LNCAP (cell line): ENCODE measurements around the gene C11orf21.

Experiments
- TF ChIP-seq, protein P1 (sequence below): fragments of 450-650 bp; IDR thresholded peaks from 2 replicates; pipeline ENCODE4 v1.5.1; 2017; ENCODE audit warnings: mild to moderate bottlenecking

The C11orf21 gene

DNA sequence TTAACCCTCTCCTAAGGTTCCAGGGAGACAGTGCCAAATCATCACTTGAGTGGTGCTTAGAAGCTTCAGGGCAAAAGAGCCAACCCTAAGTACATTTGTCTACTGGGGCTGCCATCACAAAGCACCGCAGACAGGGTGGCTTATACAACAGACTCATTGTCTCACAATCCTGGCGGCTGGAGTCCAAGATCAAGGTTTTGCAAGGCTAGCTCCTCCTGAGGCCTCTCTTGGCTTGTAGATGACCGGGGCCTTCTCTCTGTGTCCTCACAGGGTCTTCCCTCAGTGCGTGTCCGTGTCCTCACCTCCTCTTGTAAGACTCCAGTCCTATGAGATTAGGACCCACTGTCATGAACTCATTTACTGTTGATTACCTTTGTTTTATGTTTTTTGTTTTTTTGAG, 41.3 kb upstream of the C11orf21 start:
- TF ChIP-seq, protein P1, sequence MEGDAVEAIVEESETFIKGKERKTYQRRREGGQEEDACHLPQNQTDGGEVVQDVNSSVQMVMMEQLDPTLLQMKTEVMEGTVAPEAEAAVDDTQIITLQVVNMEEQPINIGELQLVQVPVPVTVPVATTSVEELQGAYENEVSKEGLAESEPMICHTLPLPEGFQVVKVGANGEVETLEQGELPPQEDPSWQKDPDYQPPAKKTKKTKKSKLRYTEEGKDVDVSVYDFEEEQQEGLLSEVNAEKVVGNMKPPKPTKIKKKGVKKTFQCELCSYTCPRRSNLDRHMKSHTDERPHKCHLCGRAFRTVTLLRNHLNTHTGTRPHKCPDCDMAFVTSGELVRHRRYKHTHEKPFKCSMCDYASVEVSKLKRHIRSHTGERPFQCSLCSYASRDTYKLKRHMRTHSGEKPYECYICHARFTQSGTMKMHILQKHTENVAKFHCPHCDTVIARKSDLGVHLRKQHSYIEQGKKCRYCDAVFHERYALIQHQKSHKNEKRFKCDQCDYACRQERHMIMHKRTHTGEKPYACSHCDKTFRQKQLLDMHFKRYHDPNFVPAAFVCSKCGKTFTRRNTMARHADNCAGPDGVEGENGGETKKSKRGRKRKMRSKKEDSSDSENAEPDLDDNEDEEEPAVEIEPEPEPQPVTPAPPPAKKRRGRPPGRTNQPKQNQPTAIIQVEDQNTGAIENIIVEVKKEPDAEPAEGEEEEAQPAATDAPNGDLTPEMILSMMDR = no peak

DNA sequence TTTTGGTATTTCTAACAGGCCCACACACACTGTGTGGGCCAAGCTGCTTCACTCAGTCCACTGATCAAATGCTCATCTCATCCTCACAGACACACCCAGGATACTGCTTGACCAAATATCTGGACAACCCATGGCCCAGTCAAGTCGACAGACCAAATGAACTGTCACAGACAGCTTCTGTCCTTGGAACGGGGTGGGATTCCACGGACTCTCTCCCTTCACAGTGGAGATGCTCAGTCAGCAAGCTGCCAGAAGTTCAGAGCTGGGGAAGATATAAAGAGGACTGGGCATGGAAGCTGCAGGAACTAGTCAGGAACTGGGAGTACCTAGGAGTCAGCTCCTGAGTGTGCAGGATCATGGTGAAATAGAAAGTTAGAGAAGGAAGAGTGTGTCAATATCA, 40.8 kb upstream of the C11orf21 start:
- TF ChIP-seq, protein P1 = no peak

DNA sequence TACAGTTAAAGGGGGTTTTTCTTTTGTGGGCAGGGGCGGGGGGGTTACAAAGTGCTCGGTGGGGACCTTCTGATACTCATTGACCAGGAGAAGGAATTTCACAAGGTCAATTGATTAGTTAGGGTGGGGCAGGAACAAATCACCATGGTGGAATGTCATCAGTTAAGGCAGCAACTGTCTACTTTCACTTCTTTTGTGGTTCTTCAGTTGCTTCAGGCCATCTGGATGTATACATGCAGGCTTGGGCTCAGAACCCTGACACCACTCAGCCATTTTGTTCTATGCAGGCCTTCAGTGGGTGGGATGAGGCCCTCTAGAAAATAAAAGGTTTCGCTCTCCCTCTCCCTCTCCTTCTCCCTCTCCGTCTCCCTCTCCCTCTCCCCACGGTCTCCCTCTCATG, 29.7 kb upstream of the C11orf21 start:
- TF ChIP-seq, protein P1 = no peak

DNA sequence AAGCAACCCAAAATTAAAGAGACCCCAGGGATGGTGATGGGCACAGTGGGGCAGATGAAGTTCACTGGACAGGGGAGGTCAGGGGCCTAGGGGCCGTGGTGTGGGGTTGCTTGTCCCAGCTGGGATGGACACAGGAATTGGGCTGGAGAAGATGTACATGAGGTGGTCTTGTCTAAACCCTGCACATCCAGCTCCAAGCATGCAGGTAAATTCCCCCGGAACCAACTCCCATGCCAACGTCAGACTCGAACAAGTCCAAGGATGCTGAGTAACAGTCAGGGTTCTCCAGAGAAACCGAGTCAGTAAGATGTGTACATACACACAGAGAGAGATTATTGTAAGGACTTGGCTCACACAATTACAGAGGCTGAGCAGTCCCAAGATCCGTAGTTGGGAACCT, 29.0 kb upstream of the C11orf21 start:
- TF ChIP-seq, protein P1 = no peak

DNA sequence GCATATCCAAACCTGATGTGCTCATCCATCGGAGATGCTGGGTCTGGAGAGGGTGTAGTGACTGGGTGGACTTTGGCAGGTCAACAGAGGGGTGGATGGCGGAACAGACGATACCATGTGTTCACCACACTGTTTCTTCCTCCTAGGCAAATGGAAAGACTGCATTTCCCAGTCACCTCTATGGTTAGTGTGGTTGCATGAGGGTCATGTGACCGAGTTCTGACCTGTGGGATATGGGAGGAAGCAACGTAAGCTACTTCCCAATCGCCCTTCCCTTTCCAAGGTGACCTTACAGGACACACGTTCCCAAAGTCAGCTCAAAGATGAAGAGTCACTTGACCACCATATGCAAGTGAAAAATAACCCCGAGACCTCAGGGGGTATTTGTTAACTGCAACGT, 27.8 kb upstream of the C11orf21 start:
- TF ChIP-seq, protein P1 = no peak

DNA sequence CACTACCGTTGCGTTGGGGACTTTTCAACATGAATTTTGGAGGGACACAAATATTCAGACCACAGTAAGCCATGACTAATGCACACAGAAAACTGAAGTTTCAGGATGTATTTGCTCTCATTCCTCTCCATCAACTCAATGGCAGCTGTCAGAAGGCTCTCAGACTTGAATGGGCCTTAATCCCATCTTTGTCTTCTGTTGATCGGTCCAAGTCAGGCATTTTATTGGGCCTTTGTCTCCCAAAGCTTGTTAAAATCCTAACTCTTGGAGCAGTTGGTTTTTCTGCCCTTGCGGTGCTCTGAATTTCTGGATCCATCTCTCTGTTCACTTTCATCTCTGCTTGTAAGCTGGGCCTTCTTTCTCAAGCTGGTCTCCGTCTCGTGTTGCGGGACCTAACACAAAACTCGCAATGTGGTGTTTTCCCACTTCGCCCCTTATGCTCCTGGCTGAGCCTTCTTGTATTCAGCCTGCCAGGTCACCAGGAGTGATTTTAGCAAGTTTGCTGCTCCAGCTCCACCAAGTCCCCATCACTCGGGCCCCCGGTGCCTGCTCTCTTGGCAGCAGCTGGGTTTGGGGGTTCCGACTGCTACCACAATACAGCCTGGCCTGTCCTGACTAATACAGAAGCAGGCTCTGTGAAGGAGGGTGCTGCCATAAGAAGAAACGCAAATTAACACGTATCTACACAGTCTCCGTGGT, 27.1 kb upstream of the C11orf21 start:
- TF ChIP-seq, protein P1 = no peak

DNA sequence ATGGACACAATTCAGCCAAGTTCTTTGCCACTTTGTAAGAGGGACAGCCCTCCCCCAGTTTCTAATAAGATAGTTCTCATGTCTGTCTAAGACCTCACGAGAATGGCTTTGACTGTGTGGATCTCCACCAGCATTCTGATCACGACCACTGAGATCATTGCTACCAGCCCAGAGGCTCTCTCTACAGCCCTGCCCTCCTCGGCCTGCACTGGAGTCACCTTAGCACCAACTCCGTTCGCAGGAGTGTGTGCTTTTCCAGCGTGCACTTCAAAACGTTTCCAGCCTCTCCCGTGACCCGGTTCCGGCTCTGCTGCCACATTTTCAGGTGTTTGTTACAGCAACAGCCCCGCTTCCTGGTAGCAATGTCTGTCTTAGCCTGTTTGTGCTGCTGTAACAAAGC, 26.3 kb upstream of the C11orf21 start:
- TF ChIP-seq, protein P1 = no peak

DNA sequence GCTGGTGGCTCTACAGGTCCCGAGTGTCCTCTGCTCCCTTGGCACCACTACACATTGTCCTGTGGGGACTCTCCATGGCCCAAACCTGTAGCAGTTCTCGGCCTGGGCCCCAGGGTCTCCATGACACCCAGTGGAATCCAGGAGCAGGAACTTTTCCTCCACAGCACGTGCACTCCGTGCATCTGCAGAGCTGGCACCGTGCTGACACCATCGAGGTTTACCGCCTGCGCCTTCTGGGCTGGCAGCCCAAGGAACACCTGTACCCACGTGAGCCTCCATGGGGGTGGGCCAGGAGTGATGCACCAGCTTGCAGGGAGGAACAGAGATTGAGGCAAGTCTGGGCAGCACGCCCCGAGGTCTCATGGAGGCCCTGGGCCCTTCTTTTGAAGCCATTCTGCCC, 25.3 kb upstream of the C11orf21 start:
- TF ChIP-seq, protein P1 = no peak
